ENCODE data around the gene CMSS1.

Gene CMSS1

GRCh38 chr3:99943931-99944761 is 126.5 kb downstream of the CMSS1 start:
- peak; percentile 25 for DNase-seq

- no peak for DNase-seq
Observed at GRCh38 chr3:99945328-99945995, 127.8 kb downstream of the CMSS1 start.

- no peak for DNase-seq
Observed at GRCh38 chr3:99947356-99947755, 129.7 kb downstream of the CMSS1 start.

- DNase-seq: no peak
Observed at GRCh38 chr3:99948467-99949089, 130.9 kb downstream of the CMSS1 start.

GRCh38 chr3:99949956-99950670 is 132.5 kb downstream of the CMSS1 start:
- DNase-seq: no peak

GRCh38 chr3:99950921-99951320 is 133.3 kb downstream of the CMSS1 start:
- no peak for DNase-seq

- no peak for DNase-seq
Observed at GRCh38 chr3:99951701-99952100, 134.0 kb downstream of the CMSS1 start.

- no peak for DNase-seq
Observed at GRCh38 chr3:99952306-99952705, 134.6 kb downstream of the CMSS1 start.

- no peak for DNase-seq
Observed at GRCh38 chr3:99953596-99953995, 135.9 kb downstream of the CMSS1 start.

- no peak for DNase-seq
Observed at GRCh38 chr3:99954914-99955644, 137.4 kb downstream of the CMSS1 start.

- no peak for DNase-seq
Observed at GRCh38 chr3:99955773-99956562, 138.3 kb downstream of the CMSS1 start.

- peak; percentile 33 for DNase-seq
Observed at GRCh38 chr3:99957151-99957796, 139.6 kb downstream of the CMSS1 start.

GRCh38 chr3:99958222-99958912 is 140.7 kb downstream of the CMSS1 start:
- no peak for DNase-seq

- no peak for DNase-seq
Observed at GRCh38 chr3:99960123-99960878, 142.6 kb downstream of the CMSS1 start.

- DNase-seq: no peak
Observed at GRCh38 chr3:99960941-99961340, 143.3 kb downstream of the CMSS1 start.

GRCh38 chr3:99961756-99962515 is 144.3 kb downstream of the CMSS1 start:
- DNase-seq: no peak

- no peak for DNase-seq
Observed at GRCh38 chr3:99962703-99963102, 145.0 kb downstream of the CMSS1 start.

- no peak for DNase-seq
Observed at GRCh38 chr3:99965077-99965476, 147.4 kb downstream of the CMSS1 start.
